Measurements from ENCODE around the gene PLIN4.
A peak's percentile ranks its signal among the peaks of the same experiment; 100 is the strongest.
"Not testable (repeated sequence)": the region's sequence is repeated elsewhere in the genome, so short reads cannot be mapped to it uniquely, and the experiment has no call there.

PLIN4 gene

DNA sequence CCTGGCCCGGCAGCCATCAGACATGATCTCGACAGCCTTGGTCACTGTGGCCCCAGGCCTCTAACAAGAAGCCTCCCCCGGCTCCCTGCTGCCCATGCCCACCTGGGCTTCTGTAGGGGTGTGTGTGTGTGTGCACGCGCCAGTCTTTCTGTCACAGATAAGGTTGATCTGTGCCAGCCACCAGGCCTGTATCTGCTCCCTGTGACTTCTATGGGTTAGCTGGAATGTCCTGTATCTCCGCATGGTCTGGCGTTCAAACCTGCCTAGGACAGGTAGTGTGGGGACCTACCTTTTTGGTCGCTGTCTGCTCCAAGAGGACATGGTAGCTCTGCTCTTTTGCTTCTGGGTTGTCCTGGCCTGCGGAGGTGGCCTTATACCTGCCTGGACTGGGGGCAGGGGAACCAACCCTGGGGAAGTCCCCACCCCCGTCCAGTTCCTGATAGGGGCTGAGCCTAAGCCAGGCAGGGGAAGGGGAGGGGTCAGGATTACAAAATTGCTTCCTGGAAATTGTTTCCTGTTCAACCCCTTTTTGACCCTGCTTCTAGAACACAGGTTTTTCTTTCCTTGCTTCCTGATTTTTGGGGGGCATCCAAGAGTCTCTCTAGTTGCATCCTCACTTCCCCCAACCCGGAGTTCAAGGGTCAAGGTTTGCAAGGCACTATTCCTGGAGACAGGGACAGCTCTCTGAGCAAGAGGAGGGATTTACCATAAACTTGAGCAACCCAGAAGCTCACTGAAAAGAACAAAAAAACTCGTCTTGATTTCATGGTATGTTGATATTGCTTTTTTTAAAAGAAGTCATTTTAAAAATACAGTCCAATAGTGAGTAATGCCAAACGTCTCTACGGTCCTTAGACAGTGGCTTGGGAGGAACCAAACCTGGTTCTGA lies 21.7 kb upstream of the PLIN4 start, which contains the start of gene LRG1:
Gene LRG1, minus strand, starts transcription at position 344 of the 889 bp plus-strand sequence. Its CDS starts 23 bp downstream, at position 321.
- H3K9me3 Mint-ChIP-seq = no peaks in the 10 kb centered on the region
- peak within 1 kb of the TSS in 1 of 2 donors; percentile 60 for H3K4me3 Mint-ChIP-seq
- DNase-seq (no peak), ATAC-seq (replicated peaks) (peak; percentile 70 to 78)
- peaks cover 13 to 38% of the 10 kb centered on the region in 2 donors for H3K27me3 Mint-ChIP-seq
- peaks cover 0 to 3% of the 10 kb centered on the region in 2 donors for H3K36me3 Mint-ChIP-seq
- H3K27ac Mint-ChIP-seq = peak within 1 kb of the TSS; percentile 7
- H3K4me1 Mint-ChIP-seq = peaks cover 8 to 22% of the 10 kb centered on the region in 2 donors

DNA sequence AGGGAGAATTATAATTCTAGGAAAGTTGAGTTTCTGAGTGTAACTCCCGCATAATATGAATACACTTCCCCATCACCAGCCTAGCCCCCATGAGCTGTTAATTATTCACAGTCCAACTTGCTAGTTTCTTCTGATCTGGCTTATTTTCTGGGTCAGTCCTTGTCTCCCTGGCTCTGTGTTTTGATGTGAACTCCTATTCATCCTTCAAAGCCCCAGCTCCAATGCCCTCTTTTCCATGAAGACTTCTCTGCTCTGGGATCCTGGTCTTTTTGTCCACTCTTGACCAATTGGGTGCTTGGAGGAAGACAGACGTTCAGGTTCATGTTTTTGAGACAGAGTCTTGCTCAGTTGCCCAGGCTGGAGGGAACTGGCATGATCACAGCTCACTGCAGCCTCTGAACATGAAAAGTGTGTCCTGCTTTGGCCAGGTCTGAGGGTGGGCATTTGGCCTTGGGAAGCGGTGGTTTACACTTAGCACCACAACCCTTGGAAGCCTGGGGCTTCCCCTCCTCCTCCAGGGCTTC lies 20.9 kb upstream of the PLIN4 start:
- no peak overlapping the region for H3K4me3 Mint-ChIP-seq
- peaks cover 10 to 22% of the 10 kb centered on the region in 2 donors for H3K4me1 Mint-ChIP-seq
- peaks cover 17 to 44% of the 10 kb centered on the region in 2 donors for H3K27me3 Mint-ChIP-seq
- DNase-seq (no peak), ATAC-seq (replicated peaks) (no peak)
- H3K27ac Mint-ChIP-seq = no peak overlapping the region
- no peaks in the 10 kb centered on the region for H3K9me3 Mint-ChIP-seq
- H3K36me3 Mint-ChIP-seq = peaks cover 0 to 3% of the 10 kb centered on the region in 2 donors

DNA sequence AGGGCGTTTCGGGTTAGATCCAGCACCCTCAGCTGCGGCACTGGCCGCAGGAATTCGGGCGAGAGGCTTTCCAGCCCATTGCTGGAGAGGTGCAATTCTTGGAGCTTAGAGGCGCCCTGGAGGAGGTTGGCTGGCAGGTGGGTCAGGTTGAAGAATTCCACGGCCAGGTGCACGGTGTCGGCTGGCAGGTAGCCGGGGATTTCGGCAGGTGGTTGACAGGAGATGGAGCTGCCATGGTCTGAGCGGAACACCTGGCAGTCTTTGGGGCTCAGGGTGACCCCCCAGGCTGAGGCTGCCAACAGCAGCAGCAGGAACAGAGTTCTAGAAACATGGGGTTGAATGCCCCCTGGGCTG lies 20.3 kb upstream of the PLIN4 start:
- DNase-seq = no peak
- H3K27me3 Mint-ChIP-seq = peaks cover 18 to 50% of the 10 kb centered on the region in 2 donors
- no peaks in the 10 kb centered on the region for H3K9me3 Mint-ChIP-seq
- ATAC-seq (replicated peaks) = no peak
- peaks cover 0 to 3% of the 10 kb centered on the region in 2 donors for H3K36me3 Mint-ChIP-seq
- peak overlapping the region; percentile 69 for H3K27ac Mint-ChIP-seq
- peaks cover 10 to 22% of the 10 kb centered on the region in 2 donors for H3K4me1 Mint-ChIP-seq
- H3K4me3 Mint-ChIP-seq = no peak overlapping the region

DNA sequence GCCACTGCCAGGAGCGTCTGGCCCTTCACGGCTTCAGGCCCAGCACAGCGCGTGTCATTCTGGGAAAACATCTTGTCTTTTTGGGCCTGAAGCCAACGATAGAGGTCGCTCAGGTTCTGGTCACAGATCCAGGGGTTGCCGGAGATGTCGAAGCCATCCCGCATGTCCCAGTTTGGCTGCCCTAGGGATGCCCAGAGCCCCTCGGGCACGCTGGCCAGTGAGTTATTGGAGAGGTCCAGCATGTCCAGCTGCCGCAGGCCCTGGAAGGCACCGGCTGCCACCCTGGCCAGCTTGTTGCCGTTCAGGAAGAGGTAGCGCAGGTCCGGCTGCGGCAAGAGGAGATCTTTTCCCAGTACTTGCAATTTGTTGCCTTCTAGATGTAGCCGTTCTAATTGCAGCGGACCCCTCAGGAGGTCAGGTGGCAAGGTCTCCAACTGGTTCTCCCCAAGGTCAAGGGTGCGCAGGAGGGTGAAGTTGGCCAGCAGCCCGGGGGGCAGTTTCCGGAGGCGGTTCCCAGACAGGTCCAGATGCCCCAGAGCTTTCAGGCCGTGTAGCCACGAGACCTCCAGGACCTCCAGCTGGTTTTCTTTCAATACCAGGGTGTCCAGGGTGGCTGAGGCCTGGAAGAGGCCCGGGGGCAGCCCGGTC lies 19.8 kb upstream of the PLIN4 start:
- Mint-ChIP-seq H3K36me3 (peaks cover 0 to 3% of the 10 kb centered on the region in 2 donors), H3K4me3 (no peak overlapping the region), H3K4me1 (peaks cover 10 to 22% of the 10 kb centered on the region in 2 donors), H3K27me3 (peaks cover 22 to 55% of the 10 kb centered on the region in 2 donors), H3K9me3 (no peaks in the 10 kb centered on the region), H3K27ac (peak overlapping the region; percentile 69)
- ATAC-seq (replicated peaks) = no peak
- DNase-seq = no peak

DNA sequence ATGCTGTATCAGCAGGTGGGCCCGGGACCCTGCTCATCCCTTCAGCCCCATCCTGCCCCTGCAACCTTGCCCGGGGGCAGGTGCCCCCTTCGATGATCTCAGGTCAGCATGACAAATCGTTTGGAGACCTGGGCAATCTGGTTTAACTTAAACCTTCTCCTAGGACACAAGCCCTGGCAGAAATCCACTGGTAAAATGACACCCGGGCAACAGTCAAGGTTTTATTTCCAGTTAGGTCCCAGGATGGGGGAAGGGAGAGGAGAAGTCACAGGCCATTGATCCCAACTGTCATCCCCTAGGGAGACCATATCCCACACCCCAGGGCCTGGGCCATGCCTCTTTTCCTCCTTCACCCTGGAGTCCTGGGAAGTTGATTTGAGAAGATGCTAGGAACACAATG lies 18.5 kb upstream of the PLIN4 start:
- Mint-ChIP-seq H3K27me3 (peaks cover 22 to 55% of the 10 kb centered on the region in 2 donors), H3K4me1 (peaks cover 10 to 22% of the 10 kb centered on the region in 2 donors), H3K4me3 (no peak overlapping the region), H3K9me3 (no peaks in the 10 kb centered on the region), H3K36me3 (peaks cover 0 to 3% of the 10 kb centered on the region in 2 donors), H3K27ac (no peak overlapping the region)
- DNase-seq (no peak), ATAC-seq (replicated peaks) (no peak)

DNA sequence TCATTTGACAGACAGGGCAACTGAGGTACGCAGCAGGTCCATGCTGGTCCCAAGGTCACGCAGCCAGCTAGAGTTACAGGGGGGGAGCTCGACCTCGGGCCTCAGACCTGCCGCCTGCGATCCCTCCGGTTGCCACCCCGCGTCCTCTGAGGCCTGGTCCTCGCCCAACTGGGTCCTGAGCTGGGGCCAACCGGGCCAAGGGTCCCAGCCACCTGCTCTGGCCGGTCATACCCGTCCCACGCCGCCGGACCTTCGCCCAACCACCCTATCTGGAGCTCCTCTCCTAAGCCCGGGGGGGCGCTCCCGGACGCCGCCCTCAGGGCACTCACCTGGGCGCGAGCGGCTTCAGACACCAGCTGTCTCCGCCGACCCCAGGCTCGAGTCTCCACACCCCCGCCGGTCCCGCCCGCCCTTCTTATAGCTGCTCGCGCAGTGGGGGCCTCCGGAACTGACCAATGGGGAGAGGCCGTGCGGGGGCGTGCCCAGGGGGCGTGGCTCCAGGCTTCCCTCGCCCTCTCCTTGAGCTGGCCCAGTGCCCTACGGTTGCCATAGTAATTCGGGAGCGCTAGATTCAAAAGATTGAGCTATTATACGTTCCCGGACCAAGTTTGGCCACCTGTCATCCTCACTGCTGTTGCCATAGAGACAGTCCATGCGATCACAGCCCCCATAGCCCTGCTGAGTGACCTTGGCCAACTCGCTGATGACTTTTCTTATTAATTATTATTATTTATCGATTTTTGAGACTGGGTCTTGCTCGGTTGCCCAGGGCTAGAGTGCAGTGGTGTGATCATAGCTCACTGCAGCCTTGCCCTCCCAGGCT lies 16.8 kb upstream of the PLIN4 start, which contains the start of gene PLIN5:
Gene PLIN5, minus strand, starts transcription at position 389 of the 823 bp plus-strand sequence. CDS start 1,150 bp downstream, outside the sequence.
- peak; percentile 29 for DNase-seq
- Mint-ChIP-seq H3K36me3 (peaks cover 0 to 3% of the 10 kb centered on the region in 2 donors), H3K9me3 (no peaks in the 10 kb centered on the region), H3K27me3 (peaks cover 26 to 61% of the 10 kb centered on the region in 2 donors), H3K4me3 (peak within 1 kb of the TSS in 1 of 2 donors; percentile 43), H3K4me1 (peaks cover 8 to 19% of the 10 kb centered on the region in 2 donors), H3K27ac (no peak within 1 kb of the TSS)
- ATAC-seq (replicated peaks) = peak; percentile 54 to 55

DNA sequence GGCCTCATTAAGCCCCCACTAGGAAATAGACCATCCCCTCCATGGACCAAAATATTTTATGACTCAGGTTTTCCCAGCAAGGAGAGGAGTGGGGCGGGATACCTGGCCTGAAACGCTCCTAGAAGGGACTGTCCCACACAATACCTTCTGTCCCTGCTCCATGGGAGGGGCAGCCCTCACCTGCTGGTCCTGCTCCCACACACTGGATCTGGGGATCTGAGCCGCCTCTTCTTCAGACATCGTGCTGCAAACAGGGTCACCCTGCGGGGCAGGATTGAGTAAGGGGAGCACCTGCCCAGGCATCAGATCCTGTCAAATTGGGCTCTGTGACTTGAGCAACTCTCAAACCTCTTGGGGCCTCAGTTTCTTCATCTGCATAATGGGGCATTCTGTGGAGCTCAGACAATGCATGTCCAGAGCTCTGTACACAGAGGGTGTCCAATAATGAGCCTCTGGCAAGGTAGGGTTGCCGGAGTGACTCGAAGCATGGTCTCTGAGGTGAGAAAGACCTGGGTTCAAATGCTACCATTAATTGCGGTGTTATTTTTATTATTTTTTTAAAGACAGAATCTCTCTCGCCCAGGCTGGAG lies 15.6 kb upstream of the PLIN4 start:
- ATAC-seq (replicated peaks) (no peak), DNase-seq (no peak)
- Mint-ChIP-seq H3K9me3 (no peaks in the 10 kb centered on the region), H3K27me3 (peaks cover 24 to 51% of the 10 kb centered on the region in 2 donors), H3K4me1 (peaks cover 4 to 8% of the 10 kb centered on the region in 2 donors), H3K4me3 (no peak overlapping the region), H3K27ac (no peak overlapping the region), H3K36me3 (no peaks in the 10 kb centered on the region)

DNA sequence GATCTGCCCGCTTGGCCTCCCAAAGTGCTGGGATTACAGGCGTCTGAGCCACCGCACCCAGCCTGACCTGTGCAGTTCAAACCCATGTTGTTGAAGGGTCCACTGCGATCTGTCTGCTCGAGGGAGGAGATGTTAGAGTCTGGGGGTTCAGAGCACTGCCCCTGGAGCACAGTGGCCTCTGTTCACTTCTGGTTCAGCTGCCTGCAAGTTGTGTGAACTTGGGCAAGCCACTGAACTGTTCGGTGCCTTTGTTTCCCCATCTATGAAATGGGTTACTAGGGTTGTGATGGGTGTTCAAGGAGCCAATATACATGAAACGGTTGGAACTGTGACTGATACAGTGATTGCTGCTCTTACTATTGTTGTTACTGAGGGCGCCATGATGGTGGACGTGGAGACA lies 15.0 kb upstream of the PLIN4 start:
- no peak for ATAC-seq (replicated peaks)

DNA sequence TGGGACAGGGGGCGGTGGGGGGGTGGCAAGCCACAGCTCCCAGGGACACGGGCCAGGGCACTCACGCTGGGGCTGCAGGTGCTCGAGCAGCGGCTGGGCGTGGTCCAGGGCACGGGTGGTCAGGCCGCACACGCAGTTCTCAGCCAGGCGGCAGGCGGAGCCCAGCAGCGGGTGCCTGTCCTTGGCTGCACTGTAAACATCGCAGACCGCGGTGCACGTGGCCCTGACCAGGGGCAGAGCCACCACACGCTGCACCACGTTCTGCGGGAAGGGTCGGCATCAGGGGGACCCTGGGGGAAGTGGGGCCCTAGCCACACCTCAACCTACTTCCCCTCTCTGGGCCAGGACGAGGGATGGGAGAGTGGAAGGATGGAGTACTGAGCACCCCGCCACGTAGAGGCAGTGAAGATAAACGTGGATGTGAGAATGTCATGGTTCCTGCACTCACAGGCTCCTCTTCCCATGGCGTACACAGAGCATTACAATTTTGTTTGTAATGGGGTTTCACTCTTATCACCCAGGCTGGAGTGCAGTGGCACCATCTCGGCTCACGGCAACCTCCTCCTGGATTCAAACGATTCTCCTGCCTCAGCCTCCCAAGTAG lies 13.4 kb upstream of the PLIN4 start:
- DNase-seq (no peak), ATAC-seq (replicated peaks) (peak in 1 of 2 donors; percentile 20)
- H3K27me3 Mint-ChIP-seq = peaks cover 24 to 35% of the 10 kb centered on the region in 2 donors
- no peak overlapping the region for H3K27ac Mint-ChIP-seq
- H3K4me1 Mint-ChIP-seq = peaks cover 4 to 6% of the 10 kb centered on the region in 2 donors
- no peak overlapping the region for H3K4me3 Mint-ChIP-seq
- no peaks in the 10 kb centered on the region for H3K36me3 Mint-ChIP-seq
- no peaks in the 10 kb centered on the region for H3K9me3 Mint-ChIP-seq

More for the DNA sequence above, 15.0 kb upstream of the PLIN4 start:
- H3K27ac Mint-ChIP-seq = no peak overlapping the region
- DNase-seq = no peak
- peaks cover 4 to 6% of the 10 kb centered on the region in 2 donors for H3K4me1 Mint-ChIP-seq
- peaks cover 24 to 47% of the 10 kb centered on the region in 2 donors for H3K27me3 Mint-ChIP-seq
- no peaks in the 10 kb centered on the region for H3K9me3 Mint-ChIP-seq
- no peaks in the 10 kb centered on the region for H3K36me3 Mint-ChIP-seq
- no peak overlapping the region for H3K4me3 Mint-ChIP-seq

DNA sequence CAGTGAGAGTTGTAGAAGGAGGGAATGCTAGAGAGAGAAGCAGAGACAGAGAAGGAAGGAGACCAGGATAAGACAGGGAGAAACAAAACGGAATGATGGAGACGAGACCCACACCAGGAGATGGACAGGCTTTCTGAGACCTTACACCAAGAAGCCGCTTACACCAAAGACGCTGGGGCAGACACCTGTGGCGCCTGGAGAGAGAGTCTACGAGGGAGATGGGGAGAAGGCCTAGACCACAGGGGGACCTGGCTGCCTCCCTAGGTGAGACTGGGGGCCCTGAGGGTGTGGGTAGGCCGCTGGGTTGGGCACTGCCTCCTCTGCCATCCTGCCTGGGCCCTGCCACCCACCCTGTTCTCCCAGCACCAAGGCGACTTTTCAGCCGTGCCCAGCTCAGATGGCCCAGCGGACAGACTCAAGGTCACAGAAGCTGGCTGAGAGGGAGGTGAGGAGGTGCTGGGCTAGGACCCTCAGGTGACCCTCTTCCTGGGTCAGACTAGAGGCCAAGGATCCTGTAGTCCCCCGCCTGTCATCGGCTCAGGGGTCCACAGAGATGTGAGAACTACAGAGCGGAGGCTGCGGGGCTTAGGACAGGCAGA lies 11.7 kb upstream of the PLIN4 start:
- no peak overlapping the region for H3K27ac Mint-ChIP-seq
- no peak for ATAC-seq (replicated peaks)

DNA sequence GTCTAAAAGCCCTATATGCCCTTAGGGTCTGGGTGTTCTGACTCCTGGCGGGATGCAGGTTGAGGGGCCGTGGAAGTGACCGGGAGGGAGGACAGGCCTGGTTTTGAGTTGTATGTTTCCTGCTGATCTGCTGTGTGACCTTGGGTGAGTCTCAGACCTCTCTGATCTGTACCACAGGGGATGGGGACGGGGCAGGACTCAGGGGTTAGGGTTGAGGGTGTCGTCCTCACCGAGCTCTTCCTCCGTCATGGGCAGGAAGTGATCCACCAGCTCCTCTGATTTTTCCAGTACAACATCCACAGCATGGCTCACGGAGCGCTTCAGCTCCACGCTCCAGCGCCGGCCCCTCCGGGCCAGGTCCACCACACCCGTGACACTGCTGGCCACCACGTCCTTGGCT lies 10.6 kb upstream of the PLIN4 start:
- ATAC-seq (replicated peaks) = no peak
- peaks cover 13 to 14% of the 10 kb centered on the region in 2 donors for H3K27me3 Mint-ChIP-seq
- H3K9me3 Mint-ChIP-seq = no peaks in the 10 kb centered on the region
- DNase-seq = no peak
- peak overlapping the region; percentile 5 for H3K27ac Mint-ChIP-seq
- no peak overlapping the region for H3K4me3 Mint-ChIP-seq
- no peaks in the 10 kb centered on the region for H3K36me3 Mint-ChIP-seq
- peaks cover 0 to 2% of the 10 kb centered on the region in 2 donors for H3K4me1 Mint-ChIP-seq

More for the DNA sequence above, 11.7 kb upstream of the PLIN4 start:
- H3K4me1 Mint-ChIP-seq = peaks cover 0 to 4% of the 10 kb centered on the region in 2 donors
- H3K36me3 Mint-ChIP-seq = no peaks in the 10 kb centered on the region
- no peak overlapping the region for H3K4me3 Mint-ChIP-seq
- no peaks in the 10 kb centered on the region for H3K9me3 Mint-ChIP-seq
- H3K27me3 Mint-ChIP-seq = peaks cover 18 to 23% of the 10 kb centered on the region in 2 donors
- DNase-seq = no peak

DNA sequence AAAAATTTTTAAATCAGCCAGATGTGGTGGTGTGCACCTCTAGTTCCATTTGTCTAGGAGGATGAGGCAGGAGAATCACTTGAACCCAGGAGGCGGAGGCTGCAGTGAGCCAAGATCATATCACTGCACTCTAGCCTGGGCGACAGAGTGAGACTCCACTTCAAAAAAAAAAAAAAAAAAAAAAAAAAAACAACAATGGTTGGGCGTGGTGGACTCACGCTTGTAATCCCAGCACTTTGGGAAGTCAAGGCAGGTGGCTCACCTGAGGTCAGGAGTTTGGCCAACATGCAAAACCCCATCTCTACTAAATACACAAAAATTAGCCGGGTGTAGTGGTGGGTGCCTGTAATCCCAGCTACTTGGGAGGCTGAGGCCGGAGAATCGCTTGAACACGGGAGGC lies 9.1 kb upstream of the PLIN4 start:
- DNase-seq; H3K4me3 Mint-ChIP-seq; H3K9me3 Mint-ChIP-seq; H3K27ac Mint-ChIP-seq; H3K36me3 Mint-ChIP-seq; ATAC-seq (replicated peaks); H3K4me1 Mint-ChIP-seq; H3K27me3 Mint-ChIP-seq: not testable (repeated sequence)

DNA sequence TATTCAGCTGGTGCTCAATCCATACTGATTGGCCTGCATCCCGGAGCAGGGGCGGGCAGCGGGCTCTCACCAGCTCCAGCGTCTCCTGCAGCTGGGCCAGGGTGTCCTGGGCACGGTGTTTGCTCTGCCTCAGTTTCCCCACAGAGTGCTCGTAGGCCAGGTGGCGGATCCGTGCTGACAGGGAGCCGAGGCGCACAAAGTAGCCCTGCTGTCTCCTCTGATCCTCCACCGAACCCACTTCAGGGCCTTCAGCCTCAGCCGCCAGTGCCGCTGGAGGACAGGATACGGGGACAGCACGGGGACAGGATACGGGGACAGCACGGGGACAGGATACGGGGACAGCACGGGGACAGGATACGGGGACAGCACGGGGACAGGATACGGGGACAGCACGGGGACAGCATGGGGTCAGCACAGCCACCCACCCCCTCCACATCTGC lies 7.3 kb upstream of the PLIN4 start:
- H3K9me3 Mint-ChIP-seq = no peaks in the 10 kb centered on the region
- DNase-seq (no peak), ATAC-seq (replicated peaks) (peak in 1 of 2 donors; percentile 11)
- peaks cover 0 to 2% of the 10 kb centered on the region in 2 donors for H3K4me1 Mint-ChIP-seq
- no peaks in the 10 kb centered on the region for H3K36me3 Mint-ChIP-seq
- peaks cover 0 to 16% of the 10 kb centered on the region in 2 donors for H3K27me3 Mint-ChIP-seq
- H3K27ac Mint-ChIP-seq = no peak overlapping the region
- no peak overlapping the region for H3K4me3 Mint-ChIP-seq
